DMS153 (cell line): ENCODE measurements around the gene HOXD11.

Experiments
- DNase-seq: peaks from one replicate; lab custom pipeline; 2025; lab: John Stamatoyannopoulos, UW

Gene HOXD11

DNA sequence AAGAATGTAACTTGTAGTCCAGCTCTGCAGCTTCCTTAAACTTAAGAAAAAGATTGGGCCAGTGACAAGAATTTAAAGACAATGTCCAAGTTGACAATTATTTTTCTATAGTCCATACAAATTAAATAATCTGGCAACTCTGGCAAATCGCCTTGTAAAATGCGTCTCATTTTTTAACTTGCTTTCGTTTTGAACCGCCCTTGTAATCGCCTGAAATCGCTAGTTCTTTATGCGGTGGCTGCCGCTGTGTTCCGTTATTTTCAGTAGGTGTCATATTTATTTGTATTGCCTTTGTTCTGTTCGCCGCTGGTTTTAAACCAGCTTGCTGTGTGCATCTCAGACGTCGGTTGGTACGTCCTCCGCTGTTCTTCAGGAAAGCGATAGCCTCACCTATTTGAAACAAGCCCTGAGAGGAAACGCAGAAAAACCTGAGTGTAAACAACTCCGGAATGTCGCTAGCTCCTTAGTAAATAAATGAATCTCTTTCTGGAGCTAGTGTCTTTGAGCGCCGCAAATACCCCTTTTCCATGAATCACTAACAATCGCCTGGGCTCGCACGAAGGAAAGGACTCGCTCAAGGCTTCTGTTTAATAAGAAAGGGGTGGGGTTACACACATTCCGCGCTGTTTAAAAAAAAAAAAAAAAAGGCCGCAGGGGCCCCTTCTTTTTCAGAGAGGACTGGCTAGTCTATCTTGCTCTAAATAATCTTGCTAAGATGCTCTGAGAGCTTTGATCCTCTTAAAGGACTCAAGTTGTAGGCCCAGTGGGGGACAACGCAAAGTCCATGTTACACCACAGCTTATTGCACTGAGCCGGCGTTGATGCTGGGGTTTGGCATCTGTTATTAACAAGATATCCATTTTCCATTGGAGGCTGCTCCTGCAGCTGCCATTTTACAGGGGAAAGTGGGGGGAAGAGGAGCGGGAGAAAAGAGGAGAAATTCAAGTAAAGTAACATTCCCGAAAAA lies 25.4 kb downstream of the HOXD11 start:
- DNase-seq, result no peak

DNA sequence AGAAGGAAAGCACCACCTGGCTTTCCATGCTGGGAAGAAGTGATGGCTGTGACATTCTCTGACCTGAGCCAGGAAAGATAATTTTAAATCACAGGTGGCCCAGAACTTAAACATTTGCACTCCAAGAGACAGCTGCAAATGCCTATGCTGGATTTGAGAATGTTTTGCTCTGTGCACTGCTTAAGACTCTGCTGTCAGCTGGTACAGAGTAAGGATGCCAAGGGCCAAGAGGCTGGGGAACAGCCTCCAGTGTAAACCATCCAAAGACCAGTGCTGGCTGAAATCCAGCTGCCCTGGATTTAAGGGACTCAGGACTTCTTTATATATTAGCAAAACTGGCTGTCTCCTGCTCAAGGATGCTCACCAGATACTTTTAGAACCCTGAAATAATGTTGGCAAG lies 26.3 kb downstream of the HOXD11 start:
- DNase-seq, result no peak

DNA sequence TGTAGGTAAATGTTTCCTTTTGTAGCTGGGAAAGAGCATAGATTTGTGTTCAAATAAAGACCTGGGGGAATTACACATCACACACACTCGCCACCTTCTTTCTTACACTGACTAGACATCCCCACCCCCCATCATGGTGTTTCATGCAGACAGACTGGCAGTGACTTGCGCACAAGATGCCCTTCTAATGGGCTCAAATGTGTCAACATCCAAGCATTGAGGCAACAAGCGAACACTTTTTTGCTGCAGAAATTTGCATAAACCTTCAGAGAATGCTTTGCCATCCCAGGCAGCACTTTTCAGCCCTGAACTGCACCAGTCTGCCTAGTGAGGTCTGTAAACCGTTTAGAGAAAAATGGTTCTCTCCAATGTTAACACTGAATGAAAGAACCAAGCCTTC lies 27.0 kb downstream of the HOXD11 start:
- no peak for DNase-seq

DNA sequence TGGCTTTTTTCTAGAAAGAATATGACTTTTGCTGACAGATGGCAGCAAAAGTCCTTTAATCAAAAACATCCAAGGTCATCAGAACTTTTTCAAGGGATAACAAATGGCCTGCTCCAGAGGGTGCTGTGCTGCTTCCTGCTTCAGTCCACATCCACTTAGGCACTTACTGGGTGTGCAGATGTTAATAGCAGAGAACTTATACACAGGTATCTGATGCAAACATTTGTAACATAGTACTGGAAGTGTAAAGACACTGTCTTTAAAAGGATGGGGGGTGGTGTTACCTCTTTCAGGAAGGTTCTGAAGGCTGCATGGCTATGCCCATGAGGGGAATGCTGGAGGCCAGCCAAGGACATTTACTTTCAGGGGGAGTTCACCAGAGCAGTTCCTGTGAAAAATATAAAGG lies 28.0 kb downstream of the HOXD11 start:
- no peak for DNase-seq

DNA sequence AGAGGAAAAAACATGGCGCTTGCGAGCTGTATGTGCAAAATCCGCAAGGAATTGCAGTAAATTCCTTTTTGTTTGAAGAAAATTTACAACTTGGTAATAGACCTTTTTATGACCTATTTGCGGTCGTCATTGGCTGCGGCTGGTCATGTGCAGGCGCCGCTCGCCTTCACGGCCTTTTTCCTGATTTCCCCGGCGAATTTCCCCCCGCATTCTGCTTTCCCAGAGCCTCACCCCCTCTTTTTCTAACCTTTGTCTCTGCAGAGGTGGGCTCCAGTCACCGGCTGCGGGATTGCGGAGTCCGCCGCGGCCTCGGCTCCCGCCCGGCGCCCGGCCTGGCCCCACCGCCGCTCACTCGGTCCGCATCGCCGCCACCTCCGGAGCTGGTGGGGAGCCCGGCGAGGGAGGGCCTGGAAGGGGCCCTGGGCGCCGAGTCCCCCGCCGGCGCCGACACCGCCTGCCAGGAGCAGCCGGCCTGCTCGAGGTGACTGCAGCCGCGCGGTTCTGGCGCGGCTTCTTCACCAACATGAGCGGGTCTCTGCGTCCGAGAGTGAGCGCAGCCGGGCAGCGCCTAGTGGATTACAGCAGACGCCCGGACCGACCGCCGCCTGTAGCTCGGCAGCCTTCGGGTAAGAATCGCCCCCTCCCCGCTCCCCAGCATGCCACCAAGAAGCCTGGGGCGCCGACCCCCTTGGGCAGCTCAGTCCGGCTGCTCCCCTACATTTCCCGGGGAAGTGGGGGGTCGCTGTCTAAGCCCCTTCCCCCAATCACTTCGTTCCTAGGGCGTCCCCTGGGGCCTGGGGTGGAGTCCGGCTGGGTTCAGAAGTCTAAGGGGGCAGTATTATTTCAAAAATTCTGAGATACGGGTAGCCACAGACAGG lies 29.5 kb downstream of the HOXD11 start:
- no peak for DNase-seq

DNA sequence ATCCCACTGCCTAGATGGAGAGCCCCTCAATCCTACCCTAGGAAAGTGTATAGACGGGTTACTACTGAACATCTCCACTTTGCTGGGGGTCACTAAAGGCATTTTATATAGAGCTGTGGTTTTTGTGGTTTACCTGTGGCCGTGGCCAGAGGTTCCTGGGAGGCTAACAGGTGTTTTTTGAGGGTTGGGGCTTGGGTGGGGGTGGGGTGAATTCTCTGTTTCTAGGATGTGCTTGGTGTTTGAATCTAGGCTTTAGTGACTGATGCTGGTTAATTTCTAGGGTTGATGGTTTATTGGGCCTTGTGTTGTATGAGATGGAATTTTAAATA lies 30.1 kb downstream of the HOXD11 start:
- no peak for DNase-seq

DNA sequence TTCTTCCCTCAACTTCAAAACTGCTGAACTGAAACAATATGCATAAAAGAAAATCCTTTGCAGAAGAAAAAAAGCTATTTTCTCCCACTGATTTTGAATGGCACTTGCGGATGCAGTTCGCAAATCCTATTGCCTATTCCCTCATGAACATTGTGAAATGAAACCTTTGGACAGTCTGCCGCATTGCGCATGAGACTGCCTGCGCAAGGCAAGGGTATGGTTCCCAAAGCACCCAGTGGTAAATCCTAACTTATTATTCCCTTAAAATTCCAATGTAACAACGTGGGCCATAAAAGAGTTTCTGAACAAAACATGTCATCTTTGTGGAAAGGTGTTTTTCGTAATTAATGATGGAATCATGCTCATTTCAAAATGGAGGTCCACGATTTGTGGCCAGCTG lies 30.8 kb downstream of the HOXD11 start:
- DNase-seq, result no peak

DNA sequence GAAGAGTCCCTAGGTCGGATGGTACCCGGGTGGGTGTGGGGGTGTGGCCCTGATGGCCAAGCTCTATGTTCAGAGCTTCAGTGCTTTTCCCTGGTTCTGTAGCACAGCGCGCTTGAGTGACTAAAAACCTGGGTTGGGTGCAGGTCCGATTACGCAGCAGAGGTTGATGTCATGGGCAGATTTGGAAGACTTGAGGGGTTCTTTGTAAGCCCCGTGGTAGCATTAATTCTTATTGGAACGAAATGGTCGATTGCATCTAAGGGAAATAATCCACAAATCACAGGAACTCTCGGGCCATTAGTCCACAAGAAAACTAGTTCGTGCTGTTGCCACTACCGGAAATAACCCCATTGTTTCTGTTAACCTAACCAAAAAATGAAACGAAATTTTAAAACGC lies 31.4 kb downstream of the HOXD11 start:
- no peak for DNase-seq

DNA sequence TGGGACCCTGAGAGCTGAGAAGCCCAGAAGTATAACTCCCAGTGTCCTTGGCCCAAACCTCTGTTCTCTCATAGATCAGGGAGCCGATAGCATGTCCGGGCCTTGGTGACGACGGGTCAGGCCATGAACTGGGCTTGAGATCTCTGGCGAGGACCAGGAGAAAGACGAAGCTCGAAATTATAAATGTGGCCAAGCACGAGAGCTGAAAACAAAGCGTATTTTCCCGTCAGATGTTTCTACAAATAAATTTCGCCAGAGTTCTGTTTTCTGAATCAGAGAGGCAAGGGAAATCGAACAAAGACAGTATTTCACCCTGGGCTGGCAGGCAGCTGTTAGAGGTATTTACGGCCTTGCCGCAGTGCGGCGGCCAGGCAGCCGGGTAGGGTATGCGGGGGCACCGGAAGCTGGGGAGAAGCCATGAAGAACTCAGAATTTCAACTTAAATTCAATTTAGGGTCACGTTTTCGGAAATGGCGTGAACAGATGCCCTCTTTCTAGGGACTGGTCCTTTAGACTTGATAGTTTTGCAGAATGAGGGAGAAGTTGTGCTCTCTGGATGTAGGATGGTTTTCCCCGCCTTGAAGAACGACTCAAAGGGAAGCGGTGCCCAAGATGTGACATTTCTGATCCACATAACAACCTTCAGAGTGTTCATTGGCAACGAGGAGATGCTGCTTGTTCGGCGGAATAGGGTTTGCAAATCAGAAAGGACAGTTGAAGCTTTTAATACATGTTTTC lies 32.0 kb downstream of the HOXD11 start:
- DNase-seq, result no peak

DNA sequence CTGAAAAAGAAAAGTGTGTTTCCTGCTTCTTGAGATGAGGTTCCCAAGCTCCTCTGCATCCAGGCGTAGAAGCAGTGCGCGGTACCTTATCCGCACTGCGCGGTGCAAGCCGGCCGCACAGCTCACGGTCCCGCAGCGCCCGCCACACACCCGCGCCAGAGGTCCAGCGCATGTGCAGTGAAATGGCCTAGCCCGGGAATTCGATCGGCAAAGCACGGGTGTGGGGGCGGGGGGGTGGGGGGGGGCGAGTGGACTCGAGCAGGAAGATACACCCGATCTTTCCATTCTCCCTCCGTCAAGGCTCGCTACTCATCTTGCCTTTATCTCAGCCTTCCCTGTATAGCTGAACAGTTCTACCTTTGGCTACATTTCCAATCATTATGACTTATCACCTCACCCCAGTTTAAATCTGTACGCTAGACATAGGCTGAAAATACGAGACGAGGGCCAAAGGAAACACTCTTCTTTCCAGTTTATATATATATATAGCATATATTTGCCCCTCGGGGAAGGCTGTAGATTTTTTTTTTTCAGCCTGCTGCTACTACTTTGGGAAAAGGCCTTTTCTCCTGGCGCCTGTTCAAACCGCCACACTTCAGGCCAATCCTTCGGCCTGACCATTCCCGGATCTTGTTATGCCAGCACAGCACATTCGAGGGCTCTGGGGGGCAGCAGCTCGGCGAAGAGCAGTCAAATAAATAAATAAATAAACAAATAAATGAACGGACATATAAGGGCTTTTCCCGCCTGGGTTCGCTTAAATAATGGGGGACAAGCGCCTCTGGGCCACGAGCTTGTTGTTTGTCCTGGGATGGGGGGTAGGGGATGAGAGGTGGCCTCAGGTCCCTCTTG lies 32.8 kb downstream of the HOXD11 start:
- no peak for DNase-seq

DNA sequence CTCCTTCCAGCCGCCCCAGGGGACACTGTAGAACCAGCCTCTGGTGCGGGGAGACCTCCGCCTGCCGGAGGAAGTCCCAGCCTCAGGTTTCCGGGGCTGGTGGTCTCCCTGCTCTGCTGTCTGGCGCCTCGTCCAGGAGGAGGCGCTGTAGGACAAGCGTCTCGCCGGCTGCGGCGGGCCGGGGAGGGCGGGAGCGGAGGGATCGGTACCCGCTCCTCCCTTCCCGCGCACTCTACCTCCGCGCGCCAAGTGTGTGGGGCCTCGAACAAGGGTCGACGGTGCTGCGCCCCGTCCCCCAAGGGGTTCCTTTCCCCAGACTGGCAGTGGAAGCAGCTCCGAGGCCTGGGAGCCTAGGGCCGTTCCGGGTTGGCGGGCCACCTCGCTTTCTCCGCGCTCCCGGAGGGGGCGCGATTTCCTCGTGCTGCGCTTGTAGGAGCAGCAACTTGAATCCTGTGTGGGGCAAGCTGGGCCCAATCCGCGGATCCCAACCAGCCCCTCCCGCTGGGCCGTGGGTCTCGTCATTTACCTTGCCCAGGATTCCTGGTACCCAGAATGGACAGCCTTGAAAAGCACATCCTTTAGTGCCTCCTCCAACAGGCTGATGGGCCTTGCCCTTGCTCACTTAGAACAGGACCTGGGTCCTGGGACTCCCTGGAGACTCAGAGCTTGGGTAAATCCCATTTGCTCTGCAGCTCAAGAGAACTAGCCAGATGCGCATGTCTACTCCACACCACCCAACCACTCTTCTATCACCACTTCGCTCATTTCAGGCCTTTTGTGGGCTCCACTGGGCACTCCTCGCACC lies 33.6 kb downstream of the HOXD11 start:
- peak; percentile 89 for DNase-seq

DNA sequence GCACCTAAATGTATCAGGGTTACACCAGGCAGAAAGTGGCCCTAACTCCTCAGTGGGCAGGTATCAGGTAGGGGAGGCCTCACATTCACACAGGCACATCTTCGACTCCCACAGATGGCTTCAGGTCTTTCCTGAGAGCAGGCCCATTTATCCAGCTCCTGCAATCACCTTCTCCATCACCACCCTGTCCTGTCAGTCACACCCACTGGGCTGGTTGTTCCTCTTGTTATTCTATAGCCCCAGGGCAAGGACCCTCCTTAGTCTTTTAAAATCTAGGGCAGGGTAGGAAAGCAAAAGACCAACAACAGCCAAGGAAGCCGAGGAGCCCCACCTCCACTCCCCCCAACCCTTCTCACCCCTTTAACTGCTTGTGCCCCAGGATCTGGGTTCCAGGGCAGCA lies 35.2 kb downstream of the HOXD11 start:
- no peak for DNase-seq

DNA sequence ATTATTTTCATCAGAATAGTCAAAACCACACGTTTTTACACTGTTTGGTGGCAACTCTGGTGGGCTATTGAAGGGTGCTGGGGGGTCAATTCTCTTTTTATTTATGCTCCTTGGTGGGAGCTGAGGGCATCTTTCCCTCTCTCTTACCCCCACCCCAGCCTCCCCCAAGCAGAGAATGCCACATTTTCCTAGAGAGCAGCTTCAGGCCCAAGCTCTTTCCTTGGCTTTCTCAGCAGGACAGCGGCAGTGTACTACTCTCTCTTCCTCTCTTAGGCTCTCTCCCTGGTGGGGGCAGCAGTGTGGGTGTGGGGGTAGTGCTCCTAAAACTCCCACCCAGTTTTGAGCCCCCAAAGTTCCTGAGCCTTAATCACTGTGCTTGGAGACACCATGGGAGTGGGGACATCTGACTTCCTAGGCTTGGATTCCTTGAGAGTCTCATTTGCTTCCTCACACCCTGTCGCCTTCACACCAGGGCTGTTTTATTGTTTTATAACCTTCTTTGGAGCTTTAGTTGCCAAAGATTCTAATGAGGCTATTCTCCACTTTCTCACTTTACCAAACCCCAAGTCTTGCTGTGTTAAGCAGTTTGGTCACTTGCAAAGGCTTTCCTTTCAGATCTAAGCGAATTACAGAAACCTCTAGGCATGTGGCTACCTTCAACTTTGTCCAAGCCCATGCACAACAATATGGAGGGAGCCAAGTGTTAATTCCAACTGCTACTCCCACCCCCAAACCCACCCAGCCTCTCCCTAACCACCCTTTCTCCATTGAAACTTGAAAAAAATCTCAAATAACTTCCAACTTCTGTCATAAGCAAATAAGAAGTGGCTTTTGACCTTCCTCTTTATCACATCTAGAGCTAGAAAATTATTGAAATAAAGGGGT lies 38.2 kb downstream of the HOXD11 start:
- no peak for DNase-seq

DNA sequence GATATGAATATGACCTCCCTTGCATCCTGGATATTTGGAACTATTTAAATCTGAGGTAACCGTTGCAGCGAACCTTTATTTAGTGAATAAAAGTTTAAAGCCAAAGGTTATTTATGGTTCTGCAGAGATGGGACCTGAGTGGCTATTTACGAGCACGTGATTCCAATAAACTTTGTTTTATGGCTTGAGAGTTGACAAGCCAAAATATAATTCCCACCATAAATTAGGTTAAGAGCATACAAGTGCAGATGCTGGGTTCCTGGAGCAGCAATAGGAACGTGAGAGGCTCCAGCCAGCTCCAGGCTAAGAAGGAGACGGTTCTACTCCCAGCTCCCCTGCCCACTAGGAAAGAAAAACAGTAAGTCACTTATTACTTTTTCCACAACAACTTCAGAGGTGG lies 39.0 kb downstream of the HOXD11 start:
- DNase-seq, result no peak

DNA sequence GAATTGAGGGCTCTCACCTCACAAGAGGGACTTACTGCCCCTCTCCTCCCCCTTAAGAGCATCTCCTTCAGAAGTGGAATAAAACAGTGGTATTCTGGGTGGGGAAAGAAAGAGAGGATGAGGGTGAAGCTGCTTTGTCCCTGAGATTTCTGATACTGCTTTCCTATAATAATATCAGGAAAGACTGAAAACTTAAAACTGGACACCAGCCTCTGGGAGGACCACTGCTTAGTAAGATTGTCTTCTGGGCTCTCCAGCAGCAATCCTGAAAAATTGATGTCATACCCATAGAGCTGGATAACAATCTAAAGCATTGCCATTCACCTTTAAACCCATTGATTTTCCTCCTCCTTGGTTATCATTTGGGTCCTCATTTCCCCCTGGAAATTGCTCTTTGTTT lies 39.6 kb downstream of the HOXD11 start:
- no peak for DNase-seq

DNA sequence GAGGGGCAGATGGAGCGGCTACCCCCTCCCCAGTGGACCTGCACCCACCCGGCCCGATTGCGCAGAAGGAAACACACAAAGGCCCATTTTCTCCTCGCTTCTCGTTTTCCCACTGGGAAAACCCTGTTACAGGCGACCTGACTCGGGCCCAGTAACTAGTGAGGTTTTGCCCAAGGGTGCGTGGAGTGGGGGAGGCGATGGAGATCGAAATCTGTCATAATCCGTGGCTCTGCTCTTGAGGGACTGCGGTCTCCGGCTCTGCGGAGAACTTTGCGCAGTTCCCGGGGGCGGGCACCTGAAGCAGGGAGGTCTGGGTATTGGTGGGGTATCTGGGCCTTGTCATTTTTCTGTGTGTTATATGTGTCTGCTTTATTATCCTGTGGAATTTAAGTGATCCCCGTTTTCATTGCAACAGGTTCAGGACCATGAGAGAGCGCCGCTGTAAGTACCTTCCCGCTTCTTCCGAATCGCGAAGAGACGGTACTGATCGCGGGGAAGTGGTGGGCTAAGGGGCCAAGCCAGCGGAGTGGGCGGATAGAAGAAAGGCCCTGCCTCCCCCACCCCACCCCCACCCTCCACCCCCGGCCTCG lies 40.2 kb downstream of the HOXD11 start:
- DNase-seq, result no peak

DNA sequence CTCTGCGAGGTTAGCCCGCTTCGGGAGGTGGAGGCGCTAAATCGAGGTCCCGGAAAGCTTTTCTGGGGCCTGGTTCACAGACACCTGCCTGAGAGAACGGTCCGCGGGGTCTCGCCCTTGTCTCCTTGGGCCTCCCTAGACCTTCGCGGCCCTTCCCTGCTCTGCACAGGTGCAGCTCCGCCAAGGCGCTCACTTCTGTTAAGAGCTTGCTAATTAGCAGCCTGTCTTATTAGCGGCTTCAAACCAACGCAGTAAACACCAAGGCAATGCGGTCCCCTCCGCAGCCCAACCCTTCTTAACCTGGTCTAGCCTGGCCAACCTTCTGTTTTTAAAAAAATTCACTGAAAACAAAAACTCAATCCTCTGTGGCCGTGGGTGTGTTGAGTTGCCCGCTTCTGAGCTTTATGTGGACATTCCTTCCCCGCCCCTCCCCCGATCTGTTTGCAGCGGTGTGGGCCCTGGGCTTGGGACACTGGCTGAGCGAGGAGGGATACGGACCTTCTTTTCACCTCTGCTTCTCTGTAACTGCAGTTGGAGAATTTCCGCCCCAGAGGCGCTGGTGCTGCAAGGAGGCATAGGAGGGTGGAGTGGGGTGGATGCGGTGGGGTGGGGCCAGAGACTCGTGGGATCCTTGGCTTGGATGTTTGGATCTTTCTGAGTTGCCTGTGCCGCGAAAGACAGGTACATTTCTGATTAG lies 40.9 kb downstream of the HOXD11 start:
- DNase-seq, result no peak

DNA sequence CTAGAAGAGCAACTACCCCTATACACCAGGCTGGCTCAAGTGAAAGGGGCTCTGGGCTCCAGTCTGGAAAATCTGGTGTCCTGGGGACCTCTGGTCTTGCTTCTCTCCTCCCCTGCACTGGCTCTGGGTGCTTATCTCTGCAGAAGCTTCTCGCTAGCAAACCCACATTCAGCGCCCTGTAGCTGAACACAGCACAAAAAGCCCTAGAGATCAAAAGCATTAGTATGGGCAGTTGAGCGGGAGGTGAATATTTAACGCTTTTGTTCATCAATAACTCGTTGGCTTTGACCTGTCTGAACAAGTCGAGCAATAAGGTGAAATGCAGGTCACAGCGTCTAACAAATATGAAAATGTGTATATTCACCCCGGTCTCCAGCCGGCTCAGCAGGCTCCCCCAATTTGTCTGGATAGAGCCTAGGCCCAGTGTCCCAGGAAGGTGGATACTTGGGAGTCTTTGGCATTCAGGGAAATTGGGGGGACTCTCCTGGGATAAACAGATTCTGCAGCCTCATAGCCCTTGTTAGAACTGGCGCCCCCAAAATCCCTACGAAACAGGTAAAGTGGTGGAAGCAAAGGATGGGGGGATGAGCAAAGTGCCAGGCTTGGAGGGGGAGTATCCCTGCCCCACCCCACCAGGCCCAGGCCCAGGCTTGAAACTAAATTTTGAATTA lies 41.8 kb downstream of the HOXD11 start:
- DNase-seq, result no peak
